DOHH2 (cell line): Measurements from ENCODE around the gene CARD8.
A peak's percentile ranks its signal among the peaks of the same experiment; 100 is the strongest.
"Not testable (repeated sequence)": the region's sequence is repeated elsewhere in the genome, so short reads cannot be mapped to it uniquely, and the experiment has no call there.

Experiments used
- H3F3A ChIP-seq: fragments of 200-600 bp; sonication (generic), shearing (Covaris generic); 2 replicates; pipeline ENCODE4 v1.6.0; 2016; ENCODE audit warnings: antibody characterized with exemption, mild to moderate bottlenecking; ENCODE audit not compliant: control insufficient read depth, insufficient read depth
- H3K27ac ChIP-seq: fragments of 200-600 bp; sonication (generic); 2 replicates; pipeline ENCODE4 v1.5.1; 2014; ENCODE audit warnings: low read depth, mild to moderate bottlenecking, low read length, moderate library complexity
- H3K27me3 ChIP-seq: fragments of 200-600 bp; sonication (generic); 2 replicates; pipeline ENCODE4 v1.6.1; 2014; ENCODE audit warnings: mild to moderate bottlenecking, low read length, mixed read lengths; ENCODE audit not compliant: control insufficient read depth
- H3K36me3 ChIP-seq: fragments of 200-600 bp; sonication (generic); 2 replicates; pipeline ENCODE4 v1.6.1; 2014; ENCODE audit warnings: mild to moderate bottlenecking, low read length, moderate library complexity, mixed read lengths; ENCODE audit not compliant: control insufficient read depth
- H3K4me1 ChIP-seq: fragments of 200-600 bp; sonication (generic); 2 replicates; pipeline ENCODE4 v1.6.1; 2014; ENCODE audit warnings: mild to moderate bottlenecking, low read length, mixed read lengths; ENCODE audit not compliant: control insufficient read depth
- H3K4me2 ChIP-seq: fragments of 200-600 bp; sonication (generic); 2 replicates; pipeline ENCODE4 v1.6.0; 2014; ENCODE audit warnings: mild to moderate bottlenecking, low read length, moderate library complexity
- H3K4me3 ChIP-seq: fragments of 200-600 bp; sonication (generic); 2 replicates; pipeline ENCODE4 v1.5.1; 2014; ENCODE audit warnings: mild to moderate bottlenecking, low read length, mixed read lengths
- H3K79me2 ChIP-seq: fragments of 200-600 bp; sonication (generic); 2 replicates; pipeline ENCODE4 v1.6.1; 2014; ENCODE audit warnings: mild to moderate bottlenecking, low read length, mixed read lengths; ENCODE audit not compliant: control insufficient read depth
- H3K9me2 ChIP-seq: fragments of 200-600 bp; sonication (generic); replicated peaks from 2 replicates; pipeline ENCODE4 v1.6.1; 2014; ENCODE audit warnings: mild to moderate bottlenecking, low read length, mixed read lengths; ENCODE audit not compliant: control insufficient read depth
- H3K9me3 ChIP-seq: fragments of 200-600 bp; sonication (generic); 2 replicates; pipeline ENCODE4 v1.6.1; 2014; ENCODE audit warnings: antibody characterized with exemption, low read length, mixed read lengths; ENCODE audit not compliant: control insufficient read depth, insufficient read depth
- H4K20me1 ChIP-seq: fragments of 200-600 bp; sonication (generic); 2 replicates; pipeline ENCODE4 v1.6.0; 2014; ENCODE audit warnings: low read depth, mild to moderate bottlenecking, antibody characterized with exemption, low read length, moderate library complexity; ENCODE audit not compliant: control insufficient read depth, insufficient read depth
- CTCF ChIP-seq: fragments of 200-600 bp; sonication (generic); IDR thresholded peaks from one replicate; pipeline ENCODE4 v1.5.1; 2014; ENCODE audit warnings: antibody characterized with exemption, mild to moderate bottlenecking, low read depth, low read length; ENCODE audit not compliant: poor library complexity, severe bottlenecking
- EZH2phosphoT487 ChIP-seq: fragments of 200-600 bp; sonication (generic); IDR thresholded peaks from 2 replicates; pipeline ENCODE4 v1.6.1; 2017; ENCODE audit warnings: borderline replicate concordance, mild to moderate bottlenecking, antibody characterized with exemption, low read length, moderate library complexity, mixed read lengths

The CARD8 gene

GRCh38 chr19:48274938-48275337 is 19.2 kb upstream of the CARD8 start:
- H3K4me1 ChIP-seq = no peaks in the 10 kb centered on the region
- TF ChIP-seq EZH2phosphoT487 = no peak
- TF ChIP-seq CTCF = no peak
- no peaks in the 10 kb centered on the region for H3K79me2 ChIP-seq
- H3K4me3 ChIP-seq = no peak overlapping the region
- no peaks in the 10 kb centered on the region for H4K20me1 ChIP-seq
- H3K27ac ChIP-seq = no peak overlapping the region
- H3K4me2 ChIP-seq = no peak overlapping the region
- H3K9me3 ChIP-seq = no peaks in the 10 kb centered on the region
- H3K9me2 ChIP-seq = no peaks in the 10 kb centered on the region
- no peaks in the 10 kb centered on the region for H3F3A ChIP-seq
- no peaks in the 10 kb centered on the region for H3K36me3 ChIP-seq
- H3K27me3 ChIP-seq = peaks cover 4% of the 10 kb centered on the region

GRCh38 chr19:48274173-48274572 is 18.5 kb upstream of the CARD8 start:
- no peaks in the 10 kb centered on the region for H3K4me1 ChIP-seq
- H3K36me3 ChIP-seq = no peaks in the 10 kb centered on the region
- no peak overlapping the region for H3K4me3 ChIP-seq
- no peak overlapping the region for H3K4me2 ChIP-seq
- H3F3A ChIP-seq = no peaks in the 10 kb centered on the region
- H3K27me3 ChIP-seq = peaks cover 7% of the 10 kb centered on the region
- TF ChIP-seq CTCF (no peak), EZH2phosphoT487 (no peak)
- no peaks in the 10 kb centered on the region for H3K9me2 ChIP-seq
- H3K27ac ChIP-seq = no peak overlapping the region
- H3K9me3 ChIP-seq = no peaks in the 10 kb centered on the region
- no peaks in the 10 kb centered on the region for H3K79me2 ChIP-seq
- no peaks in the 10 kb centered on the region for H4K20me1 ChIP-seq

- no peaks in the 10 kb centered on the region for H4K20me1 ChIP-seq
- H3K27ac ChIP-seq = no peak overlapping the region
- no peaks in the 10 kb centered on the region for H3K9me2 ChIP-seq
- no peak for TF ChIP-seq CTCF
- TF ChIP-seq EZH2phosphoT487 = no peak
- H3K4me3 ChIP-seq = no peak overlapping the region
- peaks cover 4% of the 10 kb centered on the region for H3K4me1 ChIP-seq
- H3F3A ChIP-seq = no peaks in the 10 kb centered on the region
- H3K27me3 ChIP-seq = peaks cover 7% of the 10 kb centered on the region
- H3K4me2 ChIP-seq = no peak overlapping the region
- no peaks in the 10 kb centered on the region for H3K79me2 ChIP-seq
- no peaks in the 10 kb centered on the region for H3K9me3 ChIP-seq
- no peaks in the 10 kb centered on the region for H3K36me3 ChIP-seq
Measured at GRCh38 chr19:48271531-48272151, 15.9 kb upstream of the CARD8 start.

- H4K20me1 ChIP-seq, H3K4me2 ChIP-seq, H3K4me1 ChIP-seq, H3K36me3 ChIP-seq, H3K27me3 ChIP-seq, H3K4me3 ChIP-seq, H3F3A ChIP-seq, H3K9me2 ChIP-seq, H3K27ac ChIP-seq, H3K79me2 ChIP-seq, H3K9me3 ChIP-seq: not testable (repeated sequence)
Measured at GRCh38 chr19:48269617-48270026, 13.9 kb upstream of the CARD8 start.

- H3K27ac ChIP-seq, H3K79me2 ChIP-seq, H3K4me1 ChIP-seq, H3K4me3 ChIP-seq, H4K20me1 ChIP-seq, H3F3A ChIP-seq, H3K4me2 ChIP-seq, H3K9me3 ChIP-seq, H3K27me3 ChIP-seq, H3K36me3 ChIP-seq, H3K9me2 ChIP-seq: not testable (repeated sequence)
Measured at GRCh38 chr19:48265326-48265725, 9.6 kb upstream of the CARD8 start.

GRCh38 chr19:48260359-48260714 is 4.6 kb upstream of the CARD8 start:
- Histone ChIP-seq H3K4me1 (peaks cover 26% of the 10 kb centered on the region), H3K27ac (peak overlapping the region; percentile 88), H3F3A (peaks cover 19% of the 10 kb centered on the region), H3K4me3 (peak overlapping the region; percentile 84), H3K4me2 (peak overlapping the region; percentile 74), H3K79me2 (peaks cover 31% of the 10 kb centered on the region)
- H3K36me3 ChIP-seq, H4K20me1 ChIP-seq, H3K9me2 ChIP-seq, H3K9me3 ChIP-seq, H3K27me3 ChIP-seq: not testable (repeated sequence)
